Lower leg skin (tissue), 3 donors: ENCODE results near the gene ATP5PD.

Source experiments
- POLR2A ChIP-seq, 2 donors: fragments of 450-650 bp; IDR thresholded peaks; one replicate each; pipeline ENCODE4 v1.6.1; 2016 to 2017; ENCODE audit warnings: antibody characterized with exemption in 2 of 2, mild to moderate bottlenecking in 1 of 2, moderate library complexity in 1 of 2
- TF ChIP-seq, protein P1 (sequence below), 3 donors: fragments of 450-650 bp; IDR thresholded peaks; one replicate each; pipeline ENCODE4 v1.5.1; 2016; ENCODE audit warnings: antibody characterized with exemption in 3 of 3, mild to moderate bottlenecking in 3 of 3, moderate library complexity in 2 of 3

GRCh38 chr17:75079023-75079373 is 32.2 kb upstream of the ATP5PD start:
- TF ChIP-seq POLR2A (IDR thresholded peaks at IDR 0.05), result no peak
- TF ChIP-seq, protein P1, sequence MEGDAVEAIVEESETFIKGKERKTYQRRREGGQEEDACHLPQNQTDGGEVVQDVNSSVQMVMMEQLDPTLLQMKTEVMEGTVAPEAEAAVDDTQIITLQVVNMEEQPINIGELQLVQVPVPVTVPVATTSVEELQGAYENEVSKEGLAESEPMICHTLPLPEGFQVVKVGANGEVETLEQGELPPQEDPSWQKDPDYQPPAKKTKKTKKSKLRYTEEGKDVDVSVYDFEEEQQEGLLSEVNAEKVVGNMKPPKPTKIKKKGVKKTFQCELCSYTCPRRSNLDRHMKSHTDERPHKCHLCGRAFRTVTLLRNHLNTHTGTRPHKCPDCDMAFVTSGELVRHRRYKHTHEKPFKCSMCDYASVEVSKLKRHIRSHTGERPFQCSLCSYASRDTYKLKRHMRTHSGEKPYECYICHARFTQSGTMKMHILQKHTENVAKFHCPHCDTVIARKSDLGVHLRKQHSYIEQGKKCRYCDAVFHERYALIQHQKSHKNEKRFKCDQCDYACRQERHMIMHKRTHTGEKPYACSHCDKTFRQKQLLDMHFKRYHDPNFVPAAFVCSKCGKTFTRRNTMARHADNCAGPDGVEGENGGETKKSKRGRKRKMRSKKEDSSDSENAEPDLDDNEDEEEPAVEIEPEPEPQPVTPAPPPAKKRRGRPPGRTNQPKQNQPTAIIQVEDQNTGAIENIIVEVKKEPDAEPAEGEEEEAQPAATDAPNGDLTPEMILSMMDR (IDR thresholded peaks at IDR 0.05), result no peak
